Astrocyte of the cerebellum (primary cell): ENCODE measurements around the gene ADGRG2.

Experiments
- DNase-seq: peaks from one replicate; pipeline ENCODE4 v3.0.0-alpha.2; 2011; ENCODE audit warnings: low read depth
- H3K4me3 ChIP-seq: 2 replicates; pipeline ENCODE4 v1.5.1; 2011; ENCODE audit warnings: mild to moderate bottlenecking, low read depth, low read length, moderate library complexity
- CTCF ChIP-seq: IDR thresholded peaks from 2 replicates; pipeline ENCODE4 v1.5.1; 2012; ENCODE audit warnings: low read length, low read depth, moderate library complexity, mild to moderate bottlenecking; ENCODE audit errors: missing control alignments
- in situ Hi-C: cut with HindIII; loops from 2 replicates; pipeline ENCODE4 v1.10.0; 2017; ENCODE audit warnings: low sequenced_read_pairs

Gene ADGRG2

GRCh38 chrX:19110642-19111041 lies 11.6 kb downstream of the ADGRG2 start:
- no peak for TF ChIP-seq CTCF
- no peak for DNase-seq
- no peak overlapping the region for H3K4me3 ChIP-seq
- in situ Hi-C loops = no loop called here

- in situ Hi-C loops = no loop called here
- no peak for DNase-seq
- H3K4me3 ChIP-seq = no peak overlapping the region
- TF ChIP-seq CTCF = no peak
These were observed 15.2 kb downstream of the ADGRG2 start for GRCh38 chrX:19107035-19107434.

GRCh38 chrX:19100586-19100985 lies 21.7 kb downstream of the ADGRG2 start:
- H3K4me3 ChIP-seq = no peak overlapping the region
- no peak for DNase-seq
- in situ Hi-C loops = loop anchor here (5.0 kb wide), 1 partner anchor 67 kb away; no protein-coding TSS in a partner anchor
- no peak for TF ChIP-seq CTCF

- TF ChIP-seq CTCF = no peak
- no peak overlapping the region for H3K4me3 ChIP-seq
- in situ Hi-C loops = no loop called here
These were observed 24.6 kb downstream of the ADGRG2 start for GRCh38 chrX:19097553-19098283.

GRCh38 chrX:19096586-19096985 lies 25.7 kb downstream of the ADGRG2 start:
- in situ Hi-C loops = no loop called here
- no peak for DNase-seq
- TF ChIP-seq CTCF = no peak
- H3K4me3 ChIP-seq = no peak overlapping the region

More at GRCh38 chrX:19097553-19098283, 24.6 kb downstream of the ADGRG2 start:
- DNase-seq = no peak

GRCh38 chrX:19094654-19095053 lies 27.6 kb downstream of the ADGRG2 start:
- TF ChIP-seq CTCF = no peak
- in situ Hi-C loops = no loop called here
- DNase-seq = no peak
- no peak overlapping the region for H3K4me3 ChIP-seq

GRCh38 chrX:19091596-19091995 lies 30.7 kb downstream of the ADGRG2 start:
- in situ Hi-C loops = no loop called here
- DNase-seq = no peak
- no peak for TF ChIP-seq CTCF

More at GRCh38 chrX:19091596-19091995, 30.7 kb downstream of the ADGRG2 start:
- H3K4me3 ChIP-seq = no peak overlapping the region
